Skin epidermis (tissue), 12 donors: ENCODE results near the gene RHEB.

Experiments used
- H3K27ac ChIP-seq, 21 experiments: fragments of 200-600 bp; sonication (generic) in 11 of 21; one replicate each; pipeline ENCODE4 v1.5.0; 2020; ENCODE audit warnings: mild to moderate bottlenecking in 3 of 21, inconsistent platforms in 2 of 21, moderate library complexity in 2 of 21
- H3K4me3 ChIP-seq, 7 experiments: fragments of 200-600 bp; sonication (generic) in 2 of 7; one replicate each; pipeline ENCODE4 v1.5.0; 2020; ENCODE audit warnings: inconsistent platforms in 2 of 7, mild to moderate bottlenecking in 2 of 7, moderate library complexity in 1 of 7

RHEB gene

GRCh38 chr7:151437866-151438516 is 81.7 kb downstream of the RHEB start:
- Histone ChIP-seq H3K4me3 (no peak overlapping the region), H3K27ac (no peak overlapping the region)

GRCh38 chr7:151437159-151437553 is 82.5 kb downstream of the RHEB start:
- no peak overlapping the region for H3K4me3 ChIP-seq
- no peak overlapping the region for H3K27ac ChIP-seq

- no peak overlapping the region for H3K4me3 ChIP-seq
- peak overlapping the region in 2 of 21 experiments; percentile 19 to 54 for H3K27ac ChIP-seq
Observed at GRCh38 chr7:151436446-151437158, 83.1 kb downstream of the RHEB start.

- H3K27ac ChIP-seq: peak overlapping the region in 2 of 21 experiments; percentile 19 to 54
- H3K4me3 ChIP-seq: no peak overlapping the region
Observed at GRCh38 chr7:151435971-151436370, 83.7 kb downstream of the RHEB start.

GRCh38 chr7:151435103-151435916 is 84.4 kb downstream of the RHEB start:
- Histone ChIP-seq H3K4me3 (no peak overlapping the region), H3K27ac (no peak overlapping the region)

GRCh38 chr7:151434549-151434948 is 85.1 kb downstream of the RHEB start:
- H3K27ac ChIP-seq: no peak overlapping the region
- H3K4me3 ChIP-seq: no peak overlapping the region

- Histone ChIP-seq H3K4me3 (no peak overlapping the region), H3K27ac (peak overlapping the region in 3 of 21 experiments; percentile 7 to 74 (median 71))
Observed at GRCh38 chr7:151433721-151434400, 85.8 kb downstream of the RHEB start.

- Histone ChIP-seq H3K4me3 (no peak overlapping the region), H3K27ac (peak overlapping the region in 5 of 21 experiments; percentile 22 to 74 (median 50))
Observed at GRCh38 chr7:151432658-151433521, 86.8 kb downstream of the RHEB start.

GRCh38 chr7:151431768-151432311 is 87.9 kb downstream of the RHEB start:
- Histone ChIP-seq H3K27ac (no peak overlapping the region), H3K4me3 (no peak overlapping the region)

GRCh38 chr7:151431281-151431767 is 88.4 kb downstream of the RHEB start:
- Histone ChIP-seq H3K27ac (no peak overlapping the region), H3K4me3 (no peak overlapping the region)

- Histone ChIP-seq H3K27ac (peak overlapping the region in 1 of 21 experiments; percentile 73), H3K4me3 (no peak overlapping the region)
Observed at GRCh38 chr7:151430391-151431205, 89.1 kb downstream of the RHEB start.

- H3K4me3 ChIP-seq: no peak overlapping the region
- H3K27ac ChIP-seq: peak overlapping the region in 5 of 21 experiments; percentile 3 to 73 (median 46)
Observed at GRCh38 chr7:151429560-151430331, 89.9 kb downstream of the RHEB start.

- H3K4me3 ChIP-seq: no peak overlapping the region
- peak overlapping the region in 6 of 21 experiments; percentile 3 to 73 (median 44) for H3K27ac ChIP-seq
Observed at GRCh38 chr7:151429237-151429559, 90.5 kb downstream of the RHEB start.

GRCh38 chr7:151428378-151429236 is 91.1 kb downstream of the RHEB start:
- Histone ChIP-seq H3K4me3 (no peak overlapping the region), H3K27ac (peak overlapping the region in 6 of 21 experiments; percentile 16 to 73 (median 49))

GRCh38 chr7:151427705-151428377 is 91.9 kb downstream of the RHEB start:
- peak overlapping the region in 2 of 21 experiments; percentile 65 to 73 for H3K27ac ChIP-seq
- no peak overlapping the region for H3K4me3 ChIP-seq
